Measurements from ENCODE around the gene RAI1. TPM values are rescaled to one million over a fixed set of nuclear protein-coding genes. Genes with fewer than 3 reads are reported as not detected.

Gene RAI1
- total RNA-seq, 3 donors from 2014 or later: 12.9 to 29.2 (median 17.0) TPM

GRCh38 chr17:17833658-17834357, 152.6 kb downstream of the RAI1 start:
- DNase-seq (no peak), ATAC-seq (no peak)
- Histone ChIP-seq H3K4me1 (ENCODE audit: low read depth) (peaks cover 55% of the 10 kb centered on the region), H3K9me3 (no peaks in the 10 kb centered on the region), H3K36me3 (ENCODE audit: low read depth) (no peaks in the 10 kb centered on the region), H3K4me3 (no peak overlapping the region)
- no peak for TF ChIP-seq CTCF (IDR thresholded peaks at IDR 0.05)
- intact Hi-C loops (cut with DNase I, micrococcal nuclease): no loop called here

- Histone ChIP-seq H3K4me1 (ENCODE audit: low read depth) (peaks cover 64% of the 10 kb centered on the region), H3K36me3 (ENCODE audit: low read depth) (no peaks in the 10 kb centered on the region), H3K4me3 (no peak overlapping the region), H3K9me3 (no peaks in the 10 kb centered on the region)
- DNase-seq (no peak), ATAC-seq (no peak)
- intact Hi-C loops (cut with DNase I, micrococcal nuclease): no loop called here
- no peak for TF ChIP-seq CTCF (IDR thresholded peaks at IDR 0.05)
Observed at GRCh38 chr17:17834974-17835373, 153.7 kb downstream of the RAI1 start.

- intact Hi-C loops (cut with DNase I, micrococcal nuclease): no loop called here
- DNase-seq (peak in 1 of 3 donors; percentile 48), ATAC-seq (no peak)
- no peak for TF ChIP-seq CTCF (IDR thresholded peaks at IDR 0.05)
- H3K36me3 ChIP-seq (ENCODE audit: low read depth): no peaks in the 10 kb centered on the region
- peaks cover 66% of the 10 kb centered on the region for H3K4me1 ChIP-seq (ENCODE audit: low read depth)
- no peaks in the 10 kb centered on the region for H3K9me3 ChIP-seq
- H3K4me3 ChIP-seq: peak overlapping the region; percentile 89
Observed at GRCh38 chr17:17835415-17836249, 154.4 kb downstream of the RAI1 start.

- intact Hi-C loops (cut with DNase I, micrococcal nuclease): no loop called here
- no peaks in the 10 kb centered on the region for H3K9me3 ChIP-seq
- TF ChIP-seq CTCF (IDR thresholded peaks at IDR 0.05): no peak
- H3K4me1 ChIP-seq (ENCODE audit: low read depth): peaks cover 66% of the 10 kb centered on the region
- peak overlapping the region; percentile 89 for H3K4me3 ChIP-seq
- ATAC-seq (peak; percentile 77), DNase-seq (peak; percentile 98 to 99 (median 98))
- no peaks in the 10 kb centered on the region for H3K36me3 ChIP-seq (ENCODE audit: low read depth)
Observed at GRCh38 chr17:17836250-17836817, 155.1 kb downstream of the RAI1 start.

- Histone ChIP-seq H3K36me3 (ENCODE audit: low read depth) (no peaks in the 10 kb centered on the region), H3K4me1 (ENCODE audit: low read depth) (peaks cover 65% of the 10 kb centered on the region), H3K9me3 (no peaks in the 10 kb centered on the region), H3K4me3 (peak within 1 kb of the TSS; percentile 89)
- ATAC-seq (peak; percentile 49), DNase-seq (peak; percentile 74 to 84 (median 84))
- no peak for TF ChIP-seq CTCF (IDR thresholded peaks at IDR 0.05)
- intact Hi-C loops (cut with DNase I, micrococcal nuclease): no loop called here
Observed at GRCh38 chr17:17836818-17837379, 155.6 kb downstream of the RAI1 start, which contains the start of gene SREBF1. Gene SREBF1 (minus strand): TSS chr17:17836986. CDS start chr17:17836817, 169 bp downstream.
